ENCODE results near the gene FAM81A.

Gene FAM81A

DNA sequence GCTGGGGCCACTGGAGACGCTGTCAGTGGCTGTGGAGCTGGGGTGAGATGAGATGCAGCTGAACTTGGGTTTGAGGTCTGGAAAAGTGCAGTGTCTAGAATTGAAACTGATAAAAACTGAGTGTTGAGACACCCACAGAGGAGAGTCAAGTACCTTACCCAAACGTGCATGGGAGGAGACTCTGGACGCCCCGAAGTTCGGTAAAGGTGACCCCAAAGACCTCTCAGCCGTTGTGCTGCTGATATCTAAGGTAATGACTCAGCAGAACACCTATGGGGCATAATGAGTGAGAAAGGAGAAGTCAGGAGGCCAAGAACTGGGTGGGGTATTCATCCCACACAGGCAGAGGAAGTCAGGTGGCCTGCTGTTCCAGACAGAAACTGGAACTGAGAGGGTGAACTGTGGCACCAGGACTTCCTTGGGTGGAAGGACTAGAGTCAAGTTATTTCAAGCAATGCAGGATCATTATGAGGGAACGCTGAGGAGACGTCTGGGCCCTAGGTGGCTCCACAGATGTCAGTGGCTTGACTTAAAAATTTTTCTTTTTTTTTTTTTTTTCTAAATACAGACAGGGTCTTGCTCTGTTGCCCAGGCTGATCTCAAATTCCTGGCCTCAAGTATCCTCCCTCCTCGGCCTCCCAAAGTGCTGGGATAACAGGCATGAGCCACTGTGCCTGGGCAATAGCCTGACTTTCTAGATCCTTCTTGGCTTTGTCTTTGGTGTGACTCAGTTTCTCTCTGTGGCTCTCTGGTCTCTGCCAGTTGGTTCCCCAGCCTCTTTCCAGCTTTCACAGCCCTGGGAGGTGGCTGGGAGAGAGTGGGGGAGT, 105.9 kb downstream of the FAM81A start:
- peak; percentile 5 to 8 for DNase-seq

DNA sequence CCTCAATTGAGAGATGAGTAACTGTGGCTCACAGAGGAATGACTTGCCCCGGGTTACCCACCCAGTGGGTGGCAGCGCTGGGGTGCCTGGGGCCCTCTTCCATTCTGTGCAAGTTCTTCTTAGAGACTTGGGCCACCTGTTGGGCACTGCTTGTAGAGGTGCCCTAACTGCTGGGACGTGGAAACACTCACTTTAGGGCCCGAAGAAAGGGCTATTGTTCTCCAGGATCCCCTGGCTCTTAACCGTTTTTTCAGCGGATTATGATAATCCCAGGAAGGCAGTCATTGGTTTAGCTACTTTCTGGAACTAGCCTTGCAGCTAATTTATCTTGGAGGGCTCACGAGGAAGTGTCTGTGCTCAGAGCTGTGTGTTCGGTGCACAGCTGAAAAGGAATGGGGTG, 107.6 kb downstream of the FAM81A start:
- no peak for DNase-seq

- no peak for DNase-seq
These were observed 110.7 kb downstream of the FAM81A start for GRCh38 chr15:59548501-59549226.

DNA sequence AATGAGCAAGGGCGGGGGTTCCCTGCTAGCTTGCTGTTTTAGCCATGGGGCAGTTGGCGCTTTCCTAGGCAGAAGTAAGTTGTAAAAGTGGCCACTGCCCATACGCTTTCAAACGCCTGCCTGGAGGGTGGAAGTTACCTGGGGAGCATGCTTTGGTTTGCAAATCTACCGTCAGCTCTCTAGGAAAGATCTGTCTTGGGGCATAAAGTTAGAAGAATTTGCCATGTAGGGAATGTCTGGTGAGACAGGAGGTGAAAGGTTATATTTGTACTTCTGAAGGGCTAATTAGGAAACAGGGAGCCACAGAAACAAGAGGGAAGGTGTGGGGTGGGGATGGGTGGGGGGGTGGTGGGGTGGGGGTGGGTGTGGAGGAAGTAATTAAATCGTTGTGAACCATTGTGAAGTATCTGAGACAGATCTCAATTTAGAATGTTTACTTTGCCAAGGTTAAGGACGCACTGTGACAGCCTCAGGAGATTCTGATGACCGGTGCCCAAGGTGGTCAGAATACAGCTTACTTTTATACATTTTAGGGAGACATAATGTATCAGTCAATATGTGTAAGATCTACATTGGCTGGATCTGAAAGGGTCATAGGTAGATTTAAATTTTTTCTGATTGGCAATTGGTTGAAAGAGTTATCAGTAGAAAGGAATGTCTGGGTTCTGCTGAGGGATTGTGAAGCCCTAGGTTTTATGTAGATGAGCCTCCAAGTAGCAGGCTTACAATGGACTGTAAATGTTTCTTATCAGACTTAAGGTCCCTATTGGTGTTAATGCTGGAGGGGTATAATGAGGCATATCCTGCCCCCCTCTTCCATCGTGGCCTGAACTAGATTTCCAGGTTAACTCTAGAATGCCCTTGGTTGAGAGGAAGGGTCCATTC, 111.6 kb downstream of the FAM81A start:
- no peak for DNase-seq

DNA sequence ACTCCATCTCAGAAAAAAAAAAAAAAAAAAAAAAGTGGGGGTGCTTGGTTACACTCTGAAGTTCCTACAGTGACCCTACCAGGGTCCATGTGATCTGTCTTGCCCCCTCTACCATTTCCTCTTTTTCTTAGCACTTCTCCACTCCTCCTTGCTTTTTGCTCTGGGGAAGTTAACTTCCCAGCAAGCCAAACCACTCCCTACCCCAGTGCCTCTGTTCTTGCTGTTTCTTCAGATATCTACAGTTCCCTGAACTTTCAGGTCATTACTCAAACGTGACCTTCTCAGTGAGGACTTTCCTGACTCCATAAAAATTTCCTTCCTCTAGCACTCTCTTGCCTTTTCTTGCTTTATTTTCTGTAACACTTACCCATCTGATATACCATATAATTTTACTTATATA, 112.5 kb downstream of the FAM81A start:
- no peak for DNase-seq

- no peak for DNase-seq
These were observed 113.0 kb downstream of the FAM81A start for GRCh38 chr15:59550956-59551355.

DNA sequence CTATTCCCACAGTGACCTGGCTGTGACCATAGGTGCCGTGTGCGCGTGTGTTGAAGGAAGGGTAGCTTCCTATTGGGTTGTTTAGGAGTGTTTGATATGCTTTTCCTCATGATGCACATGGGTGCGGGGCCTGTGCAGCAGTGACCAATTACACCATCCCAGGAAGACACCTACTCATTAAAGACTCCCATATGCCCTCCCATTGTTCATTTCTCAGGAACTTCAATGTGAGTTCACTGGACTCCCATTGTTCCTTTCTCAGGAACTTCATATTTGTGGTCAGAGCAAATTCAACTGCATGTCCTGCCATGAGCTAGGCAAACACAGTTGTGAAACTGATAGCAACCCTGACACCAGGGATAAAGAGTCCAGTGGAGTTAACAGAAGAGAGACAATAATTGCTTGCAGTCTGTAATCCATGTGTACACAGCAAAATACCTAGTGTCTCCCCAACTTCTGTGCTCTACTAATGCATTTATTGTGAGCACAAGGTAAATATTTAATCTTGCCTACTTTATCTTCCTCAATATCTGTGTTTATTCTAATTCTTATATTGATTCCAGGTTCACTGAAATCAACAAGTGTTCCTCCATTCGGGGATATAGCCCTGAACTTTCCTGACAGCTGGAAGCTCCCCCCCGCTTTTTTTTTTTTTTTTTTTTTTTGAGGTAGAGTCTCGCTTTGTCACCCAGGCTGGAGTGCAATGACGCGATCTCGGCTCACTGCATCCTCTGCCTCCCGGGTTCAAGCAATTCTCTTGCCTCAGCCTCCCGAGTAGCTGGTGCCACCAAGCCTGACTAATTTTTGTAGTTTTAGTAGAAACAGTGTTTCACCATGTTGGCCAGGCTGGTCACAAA, 116.1 kb downstream of the FAM81A start:
- no peak for DNase-seq

- no peak for DNase-seq
These were observed 117.7 kb downstream of the FAM81A start for GRCh38 chr15:59555696-59556095.

DNA sequence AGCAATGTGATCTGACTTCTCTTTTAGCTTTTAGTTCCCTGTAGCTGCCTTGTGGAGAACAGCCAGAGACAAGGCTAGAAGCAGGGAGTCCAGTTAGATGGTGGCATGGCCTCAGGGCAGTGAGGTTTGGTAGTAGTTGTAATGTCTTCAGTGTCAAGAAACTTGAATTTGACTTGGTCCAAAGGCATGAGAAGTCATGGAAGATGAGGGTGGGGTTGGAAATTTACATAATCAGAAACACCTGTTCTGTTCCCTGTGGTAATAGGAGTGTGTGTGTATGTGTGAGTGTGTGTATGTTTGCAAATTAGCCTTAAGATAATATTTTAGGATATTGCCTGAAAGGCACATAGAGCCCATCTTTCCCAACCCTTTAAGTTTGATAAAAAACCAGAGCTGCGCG, 118.4 kb downstream of the FAM81A start:
- DNase-seq, result no peak

GRCh38 chr15:59557581-59557980, 119.6 kb downstream of the FAM81A start:
- DNase-seq, result no peak

DNA sequence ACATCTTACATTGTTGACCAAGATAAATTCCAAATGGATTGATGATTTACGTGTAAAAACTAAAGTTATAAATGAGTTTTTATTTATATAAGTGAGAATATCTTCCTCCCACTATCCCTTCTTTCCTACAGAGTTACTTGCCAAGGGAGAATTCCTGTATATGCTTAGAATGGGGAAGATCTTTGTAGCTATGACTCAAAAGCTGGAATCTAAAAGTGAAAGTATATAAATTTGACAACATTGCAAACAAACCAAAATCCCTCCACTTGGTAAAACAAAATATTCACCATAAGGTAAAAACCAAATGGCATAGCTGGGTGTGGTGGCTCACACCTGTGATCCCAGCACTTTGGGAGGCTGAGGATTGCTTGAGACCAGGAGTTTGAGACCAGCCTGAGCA, 120.9 kb downstream of the FAM81A start:
- DNase-seq, result no peak

- DNase-seq, result no peak
These were observed 123.6 kb downstream of the FAM81A start for GRCh38 chr15:59561547-59561946.

GRCh38 chr15:59562448-59563186, 124.6 kb downstream of the FAM81A start:
- no peak for DNase-seq

DNA sequence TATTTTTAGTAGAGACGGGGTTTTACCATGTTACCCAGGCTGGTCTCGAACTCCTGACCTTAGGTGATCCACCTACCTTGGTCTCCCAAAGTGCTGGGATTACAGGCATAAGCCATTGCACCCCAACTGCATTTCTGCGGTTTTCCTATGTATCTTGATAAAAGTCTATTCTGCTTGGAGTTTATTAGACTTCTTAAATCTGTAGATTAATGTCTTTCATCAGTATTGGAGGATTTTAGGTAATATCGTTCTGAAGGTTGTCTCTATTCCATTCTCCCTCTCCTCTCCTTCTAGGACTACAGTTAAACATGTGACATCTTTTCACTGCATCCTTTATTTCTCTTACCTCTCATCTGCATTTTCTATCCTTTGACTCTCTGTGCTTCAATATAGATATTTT, 127.3 kb downstream of the FAM81A start:
- no peak for DNase-seq

DNA sequence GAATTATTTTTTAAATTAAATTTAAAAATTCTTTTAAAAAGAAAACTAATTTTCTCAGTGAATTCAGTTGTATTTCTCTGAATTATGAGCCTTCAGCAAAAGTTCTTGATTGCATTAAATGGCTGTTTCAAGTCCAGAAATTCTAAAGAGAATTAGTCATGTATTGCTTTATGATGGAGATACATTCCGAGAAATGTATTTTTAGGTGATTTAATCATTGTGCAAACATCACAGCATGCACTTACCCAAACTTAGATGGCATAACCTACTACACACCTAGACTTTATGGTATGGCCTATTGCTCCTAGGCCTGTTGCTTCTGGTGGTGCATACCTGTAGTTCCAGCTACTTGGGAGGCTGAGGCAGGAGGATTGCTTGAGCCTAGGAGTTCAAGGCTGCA, 129.3 kb downstream of the FAM81A start:
- no peak for DNase-seq

GRCh38 chr15:59569477-59569876, 131.5 kb downstream of the FAM81A start:
- DNase-seq, result no peak

GRCh38 chr15:59570315-59570714, 132.3 kb downstream of the FAM81A start:
- no peak for DNase-seq

- DNase-seq, result no peak
These were observed 133.6 kb downstream of the FAM81A start for GRCh38 chr15:59571606-59572005.
